Esophagus muscularis mucosa (tissue), 4 donors: ENCODE results near the gene CCDC39. TPM values are rescaled to one million over a fixed set of nuclear protein-coding genes. Genes with fewer than 3 reads are reported as not detected.
"Not testable (repeated sequence)": the region's sequence is repeated elsewhere in the genome, so short reads cannot be mapped to it uniquely, and the experiment has no call there.

Experiments
- DNase-seq: peaks from one replicate; pipeline ENCODE4 v3.0.0-alpha.2; 2017; ENCODE audit errors: extremely low spot score
- H3K27ac ChIP-seq, 4 donors: fragments of 200-600 bp; sonication (generic); replicated peaks in 1 of 4; 1 replicate in 3 of 4; 2 replicates in 1 of 4; pipeline ENCODE4 v1.5.1; 2016 to 2019; ENCODE audit warnings: mild to moderate bottlenecking in 1 of 4
- H3K27me3 ChIP-seq, 4 donors: fragments of 200-600 bp; sonication (generic); one replicate each; pipeline versions ENCODE4 v1.5.1 to v1.6.0; 2016 to 2019
- H3K36me3 ChIP-seq, 4 donors: fragments of 200-600 bp; sonication (generic); one replicate each; pipeline ENCODE4 v1.5.1; 2016 to 2019
- H3K4me1 ChIP-seq, 4 donors: fragments of 200-600 bp; sonication (generic); one replicate each; pipeline ENCODE4 v1.5.1; 2016 to 2019
- H3K4me3 ChIP-seq, 4 donors: fragments of 200-600 bp; sonication (generic); 1 replicate in 2 of 4; 2 replicates in 2 of 4; pipeline ENCODE4 v1.5.1; 2016 to 2019; ENCODE audit warnings: mild to moderate bottlenecking in 4 of 4, moderate library complexity in 1 of 4
- H3K9me3 ChIP-seq, 4 donors: fragments of 200-600 bp; sonication (generic); 1 replicate in 3 of 4; 2 replicates in 1 of 4; pipeline ENCODE4 v1.5.1; 2016 to 2019
- EP300 ChIP-seq: sonication (generic); formaldehyde crosslinking; IDR thresholded peaks from one replicate; pipeline ENCODE4 v1.6.1; 2017; ENCODE audit warnings: antibody characterized with exemption
- POLR2A ChIP-seq: fragments of 450-650 bp; IDR thresholded peaks from one replicate; pipeline ENCODE4 v1.6.1; 2017; ENCODE audit warnings: antibody characterized with exemption, moderate library complexity, mild to moderate bottlenecking, low read depth
- POLR2AphosphoS5 ChIP-seq, 2 donors: sonication (generic); formaldehyde crosslinking; IDR thresholded peaks; one replicate each; pipeline ENCODE4 v1.6.1; 2017; ENCODE audit warnings: antibody characterized with exemption in 2 of 2
- WGBS: methylation state at CpG from one replicate; pipeline ENCODE4 v1.1.5; 2018; 5-methylcytosine and 5-hydroxymethylcytosine counted together
- intact Hi-C: fragments of 100-400 bp; cut with DNase I; formaldehyde crosslinking; loops from one replicate; pipeline ENCODE4 v1.15.1; 2023
- total RNA-seq, 4 donors: library from RNA; depleted of rRNA; stranded (reverse); fragments of >200 nt; gene quantifications; one replicate each; pipeline versions ENCODE4 v1.1.0 to v1.2.1, GENCODE V29; 2016
- TF ChIP-seq, protein P1 (sequence below), 3 experiments: fragments of 200-600 bp in 2 of 3; fragments of 450-650 bp in 1 of 3; sonication (generic) in 2 of 3; IDR thresholded peaks; one replicate each; pipeline ENCODE4 v1.5.1; 2017 to 2019; ENCODE audit warnings: antibody characterized with exemption in 3 of 3, mild to moderate bottlenecking in 2 of 3, moderate library complexity in 1 of 3

Gene CCDC39
- total RNA-seq, 4 donors from 2014 or later: under 0.01 to 0.17 TPM; not detected in 2

- TF ChIP-seq POLR2A (no peak), EP300 (no peak), POLR2AphosphoS5 (IDR thresholded peaks at IDR 0.05) (no peak)
- TF ChIP-seq, protein P1, sequence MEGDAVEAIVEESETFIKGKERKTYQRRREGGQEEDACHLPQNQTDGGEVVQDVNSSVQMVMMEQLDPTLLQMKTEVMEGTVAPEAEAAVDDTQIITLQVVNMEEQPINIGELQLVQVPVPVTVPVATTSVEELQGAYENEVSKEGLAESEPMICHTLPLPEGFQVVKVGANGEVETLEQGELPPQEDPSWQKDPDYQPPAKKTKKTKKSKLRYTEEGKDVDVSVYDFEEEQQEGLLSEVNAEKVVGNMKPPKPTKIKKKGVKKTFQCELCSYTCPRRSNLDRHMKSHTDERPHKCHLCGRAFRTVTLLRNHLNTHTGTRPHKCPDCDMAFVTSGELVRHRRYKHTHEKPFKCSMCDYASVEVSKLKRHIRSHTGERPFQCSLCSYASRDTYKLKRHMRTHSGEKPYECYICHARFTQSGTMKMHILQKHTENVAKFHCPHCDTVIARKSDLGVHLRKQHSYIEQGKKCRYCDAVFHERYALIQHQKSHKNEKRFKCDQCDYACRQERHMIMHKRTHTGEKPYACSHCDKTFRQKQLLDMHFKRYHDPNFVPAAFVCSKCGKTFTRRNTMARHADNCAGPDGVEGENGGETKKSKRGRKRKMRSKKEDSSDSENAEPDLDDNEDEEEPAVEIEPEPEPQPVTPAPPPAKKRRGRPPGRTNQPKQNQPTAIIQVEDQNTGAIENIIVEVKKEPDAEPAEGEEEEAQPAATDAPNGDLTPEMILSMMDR (IDR thresholded peaks at IDR 0.05): no peak
- 97% methylated on average over 13 of the region's 15 CpGs for WGBS
- H3K4me3 ChIP-seq: no peak overlapping the region
- DNase-seq: no peak
- H3K27ac ChIP-seq: no peak overlapping the region
- H3K4me1 ChIP-seq: peaks cover 7 to 14% (median 13%) of the 10 kb centered on the region in 4 donors
- H3K27me3 ChIP-seq: no peaks in the 10 kb centered on the region
- intact Hi-C loops: no loop called here
- peaks cover 7 to 25% (median 14%) of the 10 kb centered on the region in 4 donors for H3K36me3 ChIP-seq
- no peaks in the 10 kb centered on the region for H3K9me3 ChIP-seq
These were observed 78.8 kb downstream of the CCDC39 start for GRCh38 chr3:180600473-180600872.

DNA sequence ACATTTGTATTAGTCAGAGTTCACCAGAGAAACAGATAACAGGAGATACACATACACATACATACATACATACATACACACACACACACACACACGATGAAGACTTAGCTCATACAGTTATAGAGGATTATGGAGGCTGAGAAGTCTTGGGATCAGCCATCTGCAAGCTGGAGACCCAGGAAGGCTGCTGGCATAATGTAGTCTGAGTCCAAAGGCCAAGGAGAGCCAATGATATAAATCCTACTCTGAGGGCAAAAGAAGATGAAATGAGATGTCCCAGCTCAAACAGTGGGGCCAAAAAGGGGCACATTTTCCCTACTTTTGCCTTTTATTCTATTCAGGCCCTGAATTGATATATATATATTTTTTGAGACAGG, 83.7 kb downstream of the CCDC39 start:
- H3K4me1 ChIP-seq: no peaks in the 10 kb centered on the region
- no peak overlapping the region for H3K27ac ChIP-seq
- no peaks in the 10 kb centered on the region for H3K36me3 ChIP-seq
- 45% methylated on average over 1 of the region's 1 CpG for WGBS
- no peak overlapping the region for H3K4me3 ChIP-seq
- H3K27me3 ChIP-seq: peaks cover 0 to 10% (median 0%) of the 10 kb centered on the region in 4 donors
- DNase-seq: no peak
- intact Hi-C loops: loop anchor here (5.0 kb wide), 1 partner anchor 668 kb away; no protein-coding TSS in a partner anchor
- H3K9me3 ChIP-seq: no peaks in the 10 kb centered on the region
- TF ChIP-seq POLR2A: no peak
- TF ChIP-seq POLR2AphosphoS5 (IDR thresholded peaks at IDR 0.05): no peak
- TF ChIP-seq EP300: no peak
- TF ChIP-seq, protein P1 (IDR thresholded peaks at IDR 0.05): no peak

DNA sequence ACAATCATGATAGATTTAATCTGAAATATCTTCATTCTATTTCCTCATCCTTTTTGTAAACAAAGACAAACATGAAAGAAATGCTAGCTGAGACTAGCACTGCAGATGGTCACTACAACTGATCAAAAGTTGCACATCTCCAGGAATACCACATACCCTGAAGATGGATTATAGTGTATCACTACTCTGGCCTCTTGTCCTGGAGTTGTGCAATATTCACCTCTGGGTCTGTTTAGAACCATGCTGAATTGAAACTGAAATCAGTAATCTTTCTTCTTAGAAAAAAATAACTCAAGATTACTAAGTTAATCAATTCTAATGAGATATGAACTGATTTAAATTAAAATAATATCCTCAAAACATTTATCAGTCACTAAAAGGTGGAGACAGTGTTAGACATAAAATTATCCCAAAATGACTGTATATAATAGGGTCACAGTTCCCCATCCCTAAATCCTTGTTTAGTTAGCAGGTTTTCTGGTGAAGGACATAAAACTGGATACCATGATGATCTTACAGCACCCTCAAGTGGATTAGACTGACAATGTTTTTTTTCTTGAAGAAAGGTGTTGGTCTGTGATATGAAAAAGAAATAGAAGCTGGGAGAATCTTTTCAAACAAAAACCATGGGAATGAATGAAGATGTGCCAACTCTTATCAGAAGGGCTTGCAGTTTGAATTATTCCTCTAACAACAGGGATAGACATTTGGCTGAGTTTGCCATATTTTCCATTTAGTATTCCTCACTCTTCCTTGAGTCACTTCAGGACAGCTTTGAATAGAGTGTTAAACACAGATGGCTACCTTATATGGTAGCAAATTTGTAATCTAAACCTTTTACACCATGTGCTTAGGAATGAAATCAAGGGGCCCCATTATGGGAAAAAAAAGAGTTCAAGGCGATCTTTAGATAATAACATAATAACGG, 84.4 kb downstream of the CCDC39 start:
- WGBS: 66% methylated on average over 2 of the region's 2 CpGs
- DNase-seq: no peak
- no peaks in the 10 kb centered on the region for H3K4me1 ChIP-seq
- no peak overlapping the region for H3K27ac ChIP-seq
- no peaks in the 10 kb centered on the region for H3K9me3 ChIP-seq
- no peak overlapping the region for H3K4me3 ChIP-seq
- TF ChIP-seq POLR2AphosphoS5 (IDR thresholded peaks at IDR 0.05): no peak
- TF ChIP-seq, protein P1 (IDR thresholded peaks at IDR 0.05): peak in 1 of 3 experiments; percentile 13
- intact Hi-C loops: loop anchor here (5.0 kb wide), 1 partner anchor 668 kb away; no protein-coding TSS in a partner anchor
- peaks cover 0 to 17% (median 0%) of the 10 kb centered on the region in 4 donors for H3K27me3 ChIP-seq
- no peaks in the 10 kb centered on the region for H3K36me3 ChIP-seq

DNA sequence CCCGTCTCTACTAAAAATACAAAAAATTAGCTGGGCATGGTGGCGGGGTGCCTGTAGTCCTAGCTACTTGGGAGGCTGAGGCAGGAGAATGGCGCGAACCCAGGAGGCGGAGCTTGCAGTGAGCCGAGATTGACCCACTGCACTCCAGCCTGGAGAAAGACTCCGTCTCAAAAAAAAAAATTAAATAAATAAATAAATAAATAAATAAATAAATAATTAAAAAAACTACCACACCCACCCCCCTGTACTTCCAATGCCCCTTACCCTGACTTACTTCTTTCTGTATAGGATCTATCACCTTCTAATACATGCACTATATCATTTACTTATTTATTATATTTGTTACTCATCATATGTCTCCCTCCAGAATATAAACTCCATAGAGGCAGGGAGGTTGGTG, 85.7 kb downstream of the CCDC39 start:
- intact Hi-C loops: not testable (repeated sequence)
- WGBS: 92% methylated on average over 7 of the region's 7 CpGs

GRCh38 chr3:180590396-180590795, 88.9 kb downstream of the CCDC39 start:
- Histone ChIP-seq H3K4me1 (no peaks in the 10 kb centered on the region), H3K27me3 (peaks cover 0 to 38% (median 0%) of the 10 kb centered on the region in 4 donors), H3K27ac (no peak overlapping the region), H3K4me3 (no peak overlapping the region), H3K36me3 (no peaks in the 10 kb centered on the region), H3K9me3 (no peaks in the 10 kb centered on the region)
- intact Hi-C loops: no loop called here
- 91% methylated on average over 14 of the region's 23 CpGs for WGBS
- DNase-seq: no peak
- TF ChIP-seq, protein P1 (IDR thresholded peaks at IDR 0.05): no peak
- TF ChIP-seq POLR2AphosphoS5 (IDR thresholded peaks at IDR 0.05) (no peak), EP300 (no peak), POLR2A (no peak)

More for the DNA sequence above, 85.7 kb downstream of the CCDC39 start:
- not testable (repeated sequence) for DNase-seq, H3K4me1 ChIP-seq, H3K9me3 ChIP-seq, H3K36me3 ChIP-seq, H3K27ac ChIP-seq, H3K4me3 ChIP-seq
- peaks cover 0 to 21% (median 0%) of the 10 kb centered on the region in 4 donors for H3K27me3 ChIP-seq
